SK-N-SH treated with all-trans-retinoic acid at 6 μM for 48 hours (cell line): ENCODE measurements around the gene MYO15B.

Experiments
- ARNTL ChIP-seq: fragments of 450-650 bp; formaldehyde crosslinking; IDR thresholded peaks from 2 replicates; pipeline ENCODE4 v1.5.0; 2020; ENCODE audit warnings: low read depth, mild to moderate bottlenecking, moderate library complexity, borderline replicate concordance
- GLIS3 ChIP-seq: fragments of 250-450 bp; sonication (Bioruptor Pico); IDR thresholded peaks from 2 replicates; pipeline ENCODE4 v1.5.0; 2020; ENCODE audit warnings: mild to moderate bottlenecking, moderate library complexity
- RARB ChIP-seq: fragments of 250-450 bp; sonication (Bioruptor Pico); IDR thresholded peaks from 2 replicates; pipeline ENCODE4 v1.8.0; 2021; ENCODE audit warnings: mild to moderate bottlenecking, moderate library complexity

- no peak for TF ChIP-seq ARNTL (CRISPR knock-in tag)
- no peak for TF ChIP-seq GLIS3 (CRISPR knock-in tag)
- TF ChIP-seq RARB (CRISPR knock-in tag): no peak
These were observed 15.0 kb downstream of the MYO15B start for GRCh38 chr17:75602644-75603043.
